ENCODE measurements around the gene CACNA1I. TPM values are rescaled to one million over a fixed set of nuclear protein-coding genes. Genes with fewer than 3 reads are reported as not detected.

CACNA1I gene
- total RNA-seq, 1 donor from 2014 or later, result 0.60 TPM

DNA sequence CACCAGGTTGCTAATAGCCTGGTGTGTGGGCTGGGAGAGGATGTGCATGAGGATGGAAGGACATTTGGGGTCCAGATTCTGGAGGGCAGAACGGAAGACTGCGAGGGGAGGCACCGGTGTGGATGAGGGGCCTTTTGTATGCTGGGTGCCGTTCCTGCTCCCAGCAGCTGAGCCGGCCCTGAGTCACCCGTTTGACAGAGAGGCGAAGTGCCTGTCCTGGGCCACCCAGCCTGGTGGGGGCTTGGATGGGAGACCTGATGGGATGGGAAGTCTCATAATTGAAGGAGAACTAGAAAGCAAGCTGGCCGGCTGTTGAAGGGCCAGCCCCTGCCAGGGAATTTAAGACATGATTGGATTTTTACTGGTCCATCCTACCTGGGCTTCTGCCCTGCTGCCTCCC is 10.8 kb downstream of the CACNA1I start:
- Mint-ChIP-seq H3K4me1 (ENCODE audit: unreplicated experiment) (peaks cover 7% of the 10 kb centered on the region), H3K27ac (no peak overlapping the region), H3K9me3 (no peaks in the 10 kb centered on the region), H3K36me3 (no peaks in the 10 kb centered on the region), H3K27me3 (peaks cover 36% of the 10 kb centered on the region), H3K4me3 (no peak overlapping the region)
- no peak for TF ChIP-seq CTCF (conservative IDR thresholded peaks at IDR 0.05)
- DNase-seq (ENCODE audit: extremely low spot score, unreplicated experiment), result no peak

- H3K27ac Mint-ChIP-seq, result no peak overlapping the region
- H3K36me3 Mint-ChIP-seq, result no peaks in the 10 kb centered on the region
- peaks cover 7% of the 10 kb centered on the region for H3K4me1 Mint-ChIP-seq (ENCODE audit: unreplicated experiment)
- DNase-seq (ENCODE audit: extremely low spot score, unreplicated experiment), result no peak
- no peaks in the 10 kb centered on the region for H3K9me3 Mint-ChIP-seq
- peaks cover 42% of the 10 kb centered on the region for H3K27me3 Mint-ChIP-seq
- no peak for TF ChIP-seq CTCF (conservative IDR thresholded peaks at IDR 0.05)
- H3K4me3 Mint-ChIP-seq, result no peak overlapping the region
Measured at GRCh38 chr22:39583066-39583667, 12.6 kb downstream of the CACNA1I start.

DNA sequence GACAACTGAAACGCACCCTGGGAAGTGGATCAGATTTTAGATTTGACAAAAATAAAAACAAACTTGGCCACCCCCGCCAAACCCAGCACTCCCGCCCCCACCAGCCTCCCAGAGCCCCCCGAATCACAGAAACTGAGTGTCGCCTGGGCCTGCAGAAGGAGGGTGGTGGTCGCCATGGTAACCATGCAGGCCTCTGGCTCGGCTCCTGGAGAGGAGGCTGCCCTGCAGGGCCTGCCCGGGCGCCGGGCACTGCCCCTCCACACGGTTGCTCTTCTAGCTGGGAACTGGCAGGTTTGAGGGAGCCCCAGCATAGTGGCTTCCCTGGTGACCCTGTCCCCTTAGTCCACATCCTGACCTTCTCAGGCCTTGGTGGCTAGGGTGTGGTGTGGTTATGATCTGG is 19.3 kb downstream of the CACNA1I start:
- Mint-ChIP-seq H3K9me3 (no peaks in the 10 kb centered on the region), H3K27ac (no peak overlapping the region), H3K4me1 (ENCODE audit: unreplicated experiment) (peaks cover 7% of the 10 kb centered on the region), H3K4me3 (no peak overlapping the region), H3K27me3 (peaks cover 17% of the 10 kb centered on the region), H3K36me3 (no peaks in the 10 kb centered on the region)
- DNase-seq (ENCODE audit: extremely low spot score, unreplicated experiment), result no peak
- TF ChIP-seq CTCF (conservative IDR thresholded peaks at IDR 0.05), result no peak

DNA sequence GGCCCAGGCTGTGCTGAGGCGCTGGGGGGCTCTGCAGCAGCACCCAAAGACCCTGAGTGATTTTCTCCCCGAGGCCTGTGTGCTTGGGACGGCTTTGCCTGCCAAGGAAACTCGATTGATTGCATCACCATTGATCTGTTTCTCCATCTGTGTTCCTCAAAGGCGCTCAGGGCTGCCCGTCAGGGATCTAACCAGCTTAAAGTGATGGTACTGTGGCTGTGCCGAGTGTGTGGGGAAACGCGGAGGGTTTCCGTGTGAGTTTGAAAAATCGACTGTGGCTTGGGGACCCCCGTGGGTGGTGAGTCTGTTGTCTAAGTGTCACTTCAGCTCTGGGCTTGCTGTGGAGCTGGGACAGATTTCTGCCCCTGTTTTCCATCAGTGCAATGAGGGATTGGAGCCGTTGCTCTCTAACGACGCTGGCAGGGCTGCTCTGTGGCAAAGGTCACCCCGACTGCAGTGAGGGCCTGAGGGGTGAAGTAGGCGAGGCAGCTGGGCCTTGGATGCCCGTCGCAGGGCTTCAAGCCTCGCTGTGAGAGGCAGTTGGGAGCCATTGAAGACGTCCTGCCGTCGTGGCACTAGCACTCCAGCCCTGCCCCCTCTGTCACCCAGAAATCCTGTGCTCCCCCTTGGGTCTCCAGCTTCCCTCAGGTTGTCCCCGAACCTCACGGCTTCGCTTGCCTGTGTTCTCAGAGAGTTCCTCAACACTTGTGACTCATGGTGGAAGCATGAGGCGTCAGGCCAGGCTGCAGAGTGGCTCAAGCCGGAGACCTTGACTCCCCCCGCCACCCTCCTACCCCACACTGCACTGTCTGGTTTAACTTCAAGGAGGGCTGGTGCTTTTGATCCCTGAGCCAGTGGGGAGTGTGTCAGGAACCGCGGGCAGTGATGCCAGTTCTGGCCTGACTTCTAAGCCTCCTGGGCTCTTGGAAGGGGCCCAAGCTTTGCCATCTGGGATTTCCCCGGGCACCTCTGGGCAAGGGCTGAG is 21.8 kb downstream of the CACNA1I start:
- no peak overlapping the region for H3K4me3 Mint-ChIP-seq
- peaks cover 24% of the 10 kb centered on the region for H3K27me3 Mint-ChIP-seq
- H3K36me3 Mint-ChIP-seq, result no peaks in the 10 kb centered on the region
- H3K4me1 Mint-ChIP-seq (ENCODE audit: unreplicated experiment), result peaks cover 7% of the 10 kb centered on the region
- no peak for TF ChIP-seq CTCF (conservative IDR thresholded peaks at IDR 0.05)
- H3K27ac Mint-ChIP-seq, result no peak overlapping the region
- no peak for DNase-seq (ENCODE audit: extremely low spot score, unreplicated experiment)
- no peaks in the 10 kb centered on the region for H3K9me3 Mint-ChIP-seq

DNA sequence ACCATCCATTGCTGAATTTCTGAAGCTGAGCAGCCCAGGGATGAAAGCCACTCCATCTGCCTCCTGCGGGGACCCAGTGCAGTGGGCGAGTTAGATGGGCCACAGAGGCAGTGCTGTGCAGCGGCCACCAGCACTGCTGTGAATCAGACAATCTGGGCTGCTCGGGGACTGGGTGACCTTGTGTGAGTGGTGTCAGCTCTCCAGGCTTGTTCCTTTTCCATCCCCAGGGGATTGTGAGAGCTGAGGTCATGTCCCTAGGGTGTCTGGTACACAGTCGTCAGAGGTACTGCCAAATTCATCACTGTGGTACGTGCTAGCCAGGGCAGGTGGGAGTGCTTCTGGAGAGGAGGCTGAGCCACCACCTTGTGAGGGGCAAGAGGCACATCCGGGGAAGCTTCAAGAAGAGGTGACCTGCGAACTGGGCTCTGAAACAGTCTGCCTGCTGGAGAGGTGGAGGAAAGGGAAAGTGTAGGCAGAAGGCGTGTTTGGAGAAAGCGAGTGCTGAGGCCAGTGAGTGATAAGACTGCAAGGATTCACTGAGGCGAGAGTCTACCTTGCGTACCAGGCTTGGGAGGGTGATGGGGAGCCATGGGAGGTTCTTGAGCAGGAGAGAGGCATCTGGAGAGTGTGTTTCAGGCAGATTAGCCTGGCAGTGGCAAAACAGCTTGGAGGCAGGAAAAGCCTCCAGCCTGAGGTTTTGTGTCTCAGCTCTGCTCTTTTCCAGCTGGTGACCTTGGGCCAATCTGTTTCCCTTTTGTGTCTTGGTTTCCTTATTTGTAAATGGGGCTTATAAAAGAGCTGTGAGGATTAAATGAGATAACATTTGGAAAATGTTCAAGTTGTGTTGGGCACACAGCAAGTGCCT is 22.7 kb downstream of the CACNA1I start:
- DNase-seq (ENCODE audit: extremely low spot score, unreplicated experiment), result no peak
- Mint-ChIP-seq H3K27me3 (peaks cover 33% of the 10 kb centered on the region), H3K4me3 (no peak overlapping the region), H3K4me1 (ENCODE audit: unreplicated experiment) (peaks cover 7% of the 10 kb centered on the region), H3K27ac (peak overlapping the region; percentile 66), H3K36me3 (no peaks in the 10 kb centered on the region), H3K9me3 (no peaks in the 10 kb centered on the region)
- TF ChIP-seq CTCF (conservative IDR thresholded peaks at IDR 0.05), result no peak
